GM19239 (cell line): ENCODE results near the gene PAH.

ENCODE experiments used
- DNase-seq: peaks from one replicate; pipeline ENCODE4 v3.0.0; 2011; ENCODE audit warnings: low spot score; ENCODE audit not compliant: insufficient read length
- FAIRE-seq: peaks from 2 replicates; lab custom pipeline; 2011; peaks lifted over from hg19 to GRCh38; lab: Jason Lieb, UNC

The PAH gene

DNA sequence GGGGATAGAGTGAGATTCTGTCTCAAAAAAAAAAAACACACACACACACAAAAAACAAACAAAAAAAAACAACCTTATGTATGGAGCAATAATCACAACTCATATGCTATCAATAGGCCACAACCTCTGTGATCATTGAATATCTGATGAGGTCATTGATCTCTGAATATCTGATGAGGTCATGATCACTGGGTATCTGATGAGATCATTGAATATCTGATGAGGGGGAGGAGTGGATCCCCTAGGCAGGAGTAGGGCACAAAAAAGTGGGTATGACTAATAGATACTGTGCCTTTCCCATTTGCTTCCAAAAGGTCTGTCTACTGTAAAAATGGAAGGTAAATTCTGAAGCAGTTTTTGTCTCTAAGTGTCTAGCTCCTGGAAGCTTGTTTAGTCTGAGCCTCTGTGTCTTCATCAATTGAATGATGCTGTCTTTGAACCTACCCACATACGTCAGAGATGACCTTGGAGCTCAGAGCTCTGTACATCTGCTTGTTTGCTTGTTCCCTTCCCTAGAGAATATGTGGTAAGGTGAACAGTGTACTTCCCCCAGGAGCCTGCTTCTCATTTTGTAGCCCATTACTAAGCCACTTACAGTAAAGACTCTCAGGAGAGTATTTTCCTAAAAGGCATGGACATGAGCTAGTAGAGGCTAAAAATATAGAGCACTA, 13.6 kb downstream of the PAH start:
- peak; percentile 4 for FAIRE-seq
- no peak for DNase-seq

- DNase-seq = no peak
- no peak for FAIRE-seq
These were observed 15.0 kb downstream of the PAH start for GRCh38 chr12:102902093-102902492.

DNA sequence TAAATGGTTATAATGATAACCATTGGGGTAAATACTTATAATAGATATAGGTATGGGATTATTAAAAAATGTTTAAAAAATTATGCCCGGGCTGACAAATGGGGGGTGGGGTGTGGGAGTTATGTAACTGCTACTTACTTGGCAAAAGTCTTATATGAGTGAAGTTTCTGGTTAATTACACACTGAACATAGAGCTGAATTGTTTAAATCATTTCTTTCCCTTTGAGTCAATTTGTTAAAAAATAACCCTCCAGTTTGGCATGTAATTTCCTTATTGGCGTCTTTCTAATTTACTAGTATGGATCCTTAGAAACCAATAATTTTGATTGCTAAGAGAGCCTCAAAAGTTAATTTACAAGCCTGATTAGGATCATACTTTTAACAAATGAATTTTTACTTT, 16.7 kb downstream of the PAH start:
- FAIRE-seq (no peak), DNase-seq (no peak)

DNA sequence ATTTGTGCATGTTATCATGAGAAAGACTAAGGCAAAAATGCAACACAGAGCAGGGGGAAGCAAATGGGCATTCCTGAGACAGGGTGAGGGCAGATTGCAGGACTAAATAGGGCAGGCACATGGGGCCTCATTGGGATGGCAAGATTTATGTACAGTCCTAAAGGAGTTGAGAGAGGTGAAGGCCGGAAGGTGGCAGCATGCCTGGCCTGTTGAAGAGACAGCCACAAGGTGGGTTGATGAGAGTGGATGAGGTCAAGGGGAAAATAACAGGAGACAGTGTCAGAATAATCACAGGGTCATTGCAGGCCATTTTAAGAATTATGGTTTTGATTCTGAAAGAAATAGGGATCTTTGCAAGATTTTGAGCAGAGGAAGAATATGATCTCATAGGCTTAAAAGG, 21.0 kb downstream of the PAH start:
- FAIRE-seq = no peak
- DNase-seq = no peak

DNA sequence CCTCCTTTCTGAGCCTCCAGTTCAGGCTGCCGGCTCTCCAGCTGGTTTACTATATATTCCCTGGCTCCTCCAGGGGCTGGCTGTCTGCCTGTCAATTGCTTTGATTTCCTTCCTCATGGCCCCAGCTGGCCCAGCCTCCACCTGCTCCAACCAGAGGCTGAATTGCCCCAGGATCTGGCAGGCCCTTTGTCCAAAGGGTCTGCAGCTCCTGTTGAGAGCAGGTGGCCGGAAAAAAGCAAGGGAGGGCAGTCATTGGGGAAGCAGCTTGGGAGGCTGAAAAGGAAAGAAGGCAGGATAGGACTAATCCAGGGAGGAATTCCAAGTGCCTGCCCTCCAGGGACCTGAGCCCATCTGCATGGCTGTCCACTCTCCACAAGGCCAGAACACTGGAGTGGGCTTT, 25.3 kb downstream of the PAH start:
- no peak for FAIRE-seq
- DNase-seq = no peak

GRCh38 chr12:102888511-102888910, 28.5 kb downstream of the PAH start:
- no peak for DNase-seq
- no peak for FAIRE-seq

DNA sequence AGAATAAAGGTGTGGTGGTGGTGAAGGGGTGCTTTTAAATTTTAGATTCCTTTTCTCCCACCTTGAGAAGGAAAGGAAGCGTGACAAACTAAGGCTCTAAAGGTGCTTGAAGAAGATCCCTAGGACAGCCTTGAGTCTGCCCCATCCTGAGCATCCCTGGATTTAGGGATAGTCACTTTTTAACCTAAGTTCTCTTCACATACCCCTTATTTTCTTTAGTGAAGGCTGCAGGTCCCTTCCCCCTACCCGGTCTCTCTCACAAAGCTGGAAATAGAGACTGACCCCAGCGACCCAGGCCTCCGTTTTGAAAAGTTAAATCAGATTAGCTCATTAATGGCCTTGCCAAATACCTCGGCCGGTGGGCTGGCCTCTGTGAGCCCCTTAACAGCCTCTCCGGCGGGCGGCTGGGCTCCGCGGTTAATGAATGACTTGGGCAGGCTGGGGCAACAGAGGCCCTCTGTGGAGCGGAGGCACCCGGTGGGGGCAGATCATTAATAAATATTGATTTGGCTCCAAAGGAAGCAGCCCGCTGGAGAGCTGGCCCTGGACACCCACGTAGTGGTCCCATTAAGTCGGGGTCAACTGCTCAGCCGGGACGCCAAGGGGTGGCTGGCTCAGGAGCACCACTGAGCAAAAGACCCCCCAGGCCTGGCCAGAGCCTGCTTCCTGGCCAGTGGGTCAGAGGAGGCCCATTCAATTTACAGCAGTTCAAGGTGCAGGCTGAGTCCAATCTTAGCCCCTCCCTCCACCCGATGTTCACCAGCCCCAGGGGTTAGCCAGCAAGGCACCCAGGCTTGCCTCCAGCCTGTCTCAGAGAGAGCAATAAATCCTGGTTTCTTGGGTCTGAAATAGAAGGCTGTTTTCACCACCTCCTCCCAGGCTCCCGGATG, 31.8 kb downstream of the PAH start:
- no peak for FAIRE-seq

DNA sequence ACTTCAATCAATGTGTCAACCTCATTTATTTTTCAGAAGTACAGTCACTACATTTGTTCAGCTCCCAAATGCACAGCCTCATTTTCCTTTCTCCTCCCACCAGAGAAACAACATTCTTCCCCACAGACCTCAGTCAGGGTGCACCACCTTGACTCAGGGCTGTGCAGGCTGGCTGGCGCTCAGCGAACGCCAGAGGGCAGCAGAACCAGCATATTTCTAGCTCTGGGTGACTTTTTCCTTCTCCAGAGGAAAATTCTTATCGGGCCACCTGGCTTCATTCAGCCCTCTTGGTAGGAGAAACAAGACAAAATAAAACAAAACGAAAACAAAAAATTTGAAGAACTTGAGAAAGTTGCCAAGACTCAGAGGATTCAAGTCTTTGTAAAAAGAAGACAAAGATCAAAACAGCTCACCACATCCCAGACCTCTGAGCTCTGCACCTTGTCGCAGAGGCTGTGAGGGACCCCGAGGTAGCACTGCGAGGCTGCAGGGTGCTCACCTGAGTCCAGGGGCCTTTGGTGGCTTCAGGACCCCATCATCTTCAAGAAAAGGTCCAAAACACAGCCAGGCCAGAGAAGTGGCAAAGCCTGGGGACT, 33.7 kb downstream of the PAH start:
- DNase-seq (peak; percentile 46), FAIRE-seq (peak; percentile 57)

More for the DNA sequence above, 31.8 kb downstream of the PAH start:
- DNase-seq = no peak

DNA sequence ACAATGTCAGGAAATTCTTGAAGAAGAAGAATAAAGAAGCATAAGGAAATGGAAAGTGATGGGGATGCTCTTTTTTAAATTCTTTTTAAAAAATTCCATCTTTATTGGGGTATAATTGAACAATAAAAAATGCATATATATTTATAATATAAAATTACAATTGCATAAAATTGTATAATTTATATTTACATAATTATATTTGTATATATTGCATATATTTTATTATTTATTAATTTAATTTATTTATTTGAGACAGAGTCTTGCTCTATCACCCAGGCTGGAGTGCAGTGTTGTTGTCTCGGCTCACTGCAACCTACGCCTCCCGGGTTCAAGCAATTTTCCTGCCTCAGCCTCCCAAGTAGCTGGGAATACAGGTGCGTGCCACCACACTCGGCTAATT, 36.3 kb downstream of the PAH start:
- no peak for FAIRE-seq
- no peak for DNase-seq

GRCh38 chr12:102879144-102879763, 37.8 kb downstream of the PAH start:
- DNase-seq (peak; percentile 33), FAIRE-seq (peak; percentile 83)

- FAIRE-seq (no peak), DNase-seq (no peak)
These were observed 40.2 kb downstream of the PAH start for GRCh38 chr12:102876883-102877282.

DNA sequence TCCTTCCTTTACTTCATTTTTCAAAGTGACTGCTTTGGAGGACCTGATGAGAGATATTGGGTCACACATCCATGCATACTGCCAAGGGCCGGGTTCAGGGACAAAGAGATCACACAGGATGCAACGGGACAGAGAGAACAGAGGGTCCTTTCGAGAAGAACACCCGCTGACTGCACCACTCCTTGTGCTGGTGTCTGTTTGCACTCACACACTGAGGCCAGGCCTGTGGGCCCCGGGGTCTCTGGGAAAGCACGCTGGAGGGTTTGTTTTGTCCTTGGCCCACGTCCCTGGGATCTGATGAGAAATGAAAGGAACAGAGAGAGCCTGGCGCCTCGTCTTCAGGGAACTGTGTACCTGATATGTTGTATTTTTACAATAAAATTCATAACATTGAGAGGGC, 42.2 kb downstream of the PAH start:
- DNase-seq (no peak), FAIRE-seq (no peak)

- DNase-seq = no peak
- no peak for FAIRE-seq
These were observed 44.0 kb downstream of the PAH start for GRCh38 chr12:102873077-102873476.

GRCh38 chr12:102871014-102871413, 46.0 kb downstream of the PAH start:
- FAIRE-seq = no peak
- no peak for DNase-seq

GRCh38 chr12:102869571-102869970, 47.5 kb downstream of the PAH start:
- FAIRE-seq = no peak
- no peak for DNase-seq

GRCh38 chr12:102865821-102866615, 51.0 kb downstream of the PAH start:
- no peak for FAIRE-seq
- no peak for DNase-seq

DNA sequence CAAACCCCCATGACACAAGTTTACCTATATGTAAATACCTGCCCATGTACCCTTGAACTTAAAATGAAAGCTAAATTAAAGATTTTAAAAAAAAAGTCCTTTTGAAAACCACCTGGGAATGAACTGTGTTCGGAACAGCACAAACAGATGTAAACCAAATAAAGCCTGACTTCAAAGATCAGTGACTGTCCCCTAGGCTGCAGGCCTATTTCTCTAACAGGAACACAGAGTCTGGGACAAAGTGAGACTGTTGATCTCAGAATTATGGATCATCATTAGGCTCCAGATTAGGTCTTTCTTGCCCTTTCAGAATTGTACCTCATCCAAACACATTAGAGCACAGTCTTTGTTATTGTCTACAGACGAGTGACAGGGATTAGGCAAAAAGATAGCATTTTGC, 54.6 kb downstream of the PAH start:
- no peak for FAIRE-seq
- DNase-seq = no peak

- FAIRE-seq (no peak), DNase-seq (no peak)
These were observed 65.8 kb downstream of the PAH start for GRCh38 chr12:102851246-102851645.

- FAIRE-seq = no peak
- no peak for DNase-seq
These were observed 67.2 kb downstream of the PAH start for GRCh38 chr12:102849722-102850447.
